Skin of body (tissue), 2 donors: ENCODE results near the gene CCDC9B. TPM values are rescaled to one million over a fixed set of nuclear protein-coding genes. Genes with fewer than 3 reads are reported as not detected.
A peak's percentile ranks its signal among the peaks of the same experiment; 100 is the strongest.

ENCODE experiments used
- DNase-seq: peaks from one replicate; lab custom pipeline; 2025; lab: John Stamatoyannopoulos, UW
- total RNA-seq: library from RNA; depleted of rRNA; stranded (reverse); fragments of >200 nt; gene quantifications from one replicate; pipeline ENCODE4 v1.2.3, GENCODE V29; 2014

Gene CCDC9B
- total RNA-seq, 1 donor from 2014 or later: 5.3 TPM

- no peak for DNase-seq
Measured at GRCh38 chr15:40293006-40293405, 47.7 kb downstream of the CCDC9B start.

DNA sequence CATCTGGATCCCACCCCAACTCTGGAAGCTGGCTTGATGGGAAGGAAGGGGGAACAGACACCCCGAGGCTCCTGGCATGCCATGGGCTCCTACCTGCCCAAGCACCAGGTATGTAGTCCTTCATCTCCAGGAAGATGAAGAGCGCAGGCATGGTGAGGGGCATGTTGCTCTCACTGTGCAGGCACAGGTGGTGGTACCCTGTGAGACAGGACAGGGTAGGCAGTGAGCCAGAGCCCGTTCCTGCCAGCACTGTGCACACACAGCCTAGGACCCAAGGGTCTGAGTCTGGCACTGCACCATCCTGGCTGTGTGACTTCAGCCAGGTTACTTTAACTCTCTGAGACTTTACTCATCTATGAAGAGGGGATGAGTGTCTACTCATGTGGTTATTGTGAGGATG lies 48.5 kb downstream of the CCDC9B start:
- no peak for DNase-seq

- peak; percentile 12 for DNase-seq
Measured at GRCh38 chr15:40290918-40291574, 49.7 kb downstream of the CCDC9B start.

- no peak for DNase-seq
Measured at GRCh38 chr15:40290545-40290917, 50.2 kb downstream of the CCDC9B start.

- DNase-seq: no peak
Measured at GRCh38 chr15:40289140-40289775, 51.5 kb downstream of the CCDC9B start.

DNA sequence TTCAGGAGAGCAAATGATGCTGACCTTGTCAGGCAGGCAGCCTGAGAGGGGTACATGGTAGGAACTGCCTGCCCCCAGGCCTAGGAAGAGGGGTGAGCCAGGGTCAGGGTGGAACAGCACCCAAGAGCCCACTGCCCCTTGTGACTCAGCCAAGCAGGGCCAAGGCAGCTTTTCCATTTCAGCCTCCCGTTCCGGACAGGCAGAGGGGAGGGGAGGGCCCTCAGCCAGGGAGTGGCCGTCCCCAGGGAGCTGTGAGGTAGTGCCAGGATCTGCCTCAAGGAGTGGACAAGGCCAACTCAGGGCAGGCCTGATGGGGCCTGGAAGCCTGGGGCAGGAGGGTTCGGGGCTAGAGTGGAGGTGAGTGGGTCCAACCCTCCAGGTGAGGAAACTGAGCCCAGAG lies 52.8 kb downstream of the CCDC9B start:
- DNase-seq: no peak

DNA sequence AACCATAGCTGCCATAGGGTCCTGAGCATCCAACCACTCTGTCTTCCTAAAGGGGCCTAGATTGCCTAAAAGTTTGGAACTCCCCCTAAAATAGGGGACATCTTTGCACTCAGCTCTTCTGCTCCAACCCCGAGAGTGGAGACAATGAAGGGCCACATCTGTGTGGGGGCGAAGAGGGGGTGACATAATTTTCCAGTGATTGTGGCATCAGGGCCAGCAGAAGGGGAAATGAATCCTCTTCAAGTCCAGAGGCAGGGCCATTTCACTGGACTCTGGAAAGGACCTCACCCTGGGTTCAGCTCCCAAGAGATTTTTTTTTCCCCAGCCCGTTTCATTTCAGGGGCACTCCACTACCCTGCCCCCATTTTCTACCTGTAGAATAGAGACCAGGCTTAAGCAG lies 53.2 kb downstream of the CCDC9B start:
- DNase-seq: no peak

- DNase-seq: no peak
Measured at GRCh38 chr15:40286794-40287193, 53.9 kb downstream of the CCDC9B start.

- no peak for DNase-seq
Measured at GRCh38 chr15:40286061-40286532, 54.6 kb downstream of the CCDC9B start.

- no peak for DNase-seq
Measured at GRCh38 chr15:40285554-40286011, 55.2 kb downstream of the CCDC9B start.

GRCh38 chr15:40285151-40285550 lies 55.6 kb downstream of the CCDC9B start:
- DNase-seq: peak; percentile 84

GRCh38 chr15:40283615-40284300 lies 57.0 kb downstream of the CCDC9B start:
- no peak for DNase-seq

- DNase-seq: no peak
Measured at GRCh38 chr15:40282869-40283614, 57.7 kb downstream of the CCDC9B start, which contains the start of gene ANKRD63. ANKRD63 (minus strand) TSS chr15:40283064; CDS start chr15:40282586, 478 bp downstream.

DNA sequence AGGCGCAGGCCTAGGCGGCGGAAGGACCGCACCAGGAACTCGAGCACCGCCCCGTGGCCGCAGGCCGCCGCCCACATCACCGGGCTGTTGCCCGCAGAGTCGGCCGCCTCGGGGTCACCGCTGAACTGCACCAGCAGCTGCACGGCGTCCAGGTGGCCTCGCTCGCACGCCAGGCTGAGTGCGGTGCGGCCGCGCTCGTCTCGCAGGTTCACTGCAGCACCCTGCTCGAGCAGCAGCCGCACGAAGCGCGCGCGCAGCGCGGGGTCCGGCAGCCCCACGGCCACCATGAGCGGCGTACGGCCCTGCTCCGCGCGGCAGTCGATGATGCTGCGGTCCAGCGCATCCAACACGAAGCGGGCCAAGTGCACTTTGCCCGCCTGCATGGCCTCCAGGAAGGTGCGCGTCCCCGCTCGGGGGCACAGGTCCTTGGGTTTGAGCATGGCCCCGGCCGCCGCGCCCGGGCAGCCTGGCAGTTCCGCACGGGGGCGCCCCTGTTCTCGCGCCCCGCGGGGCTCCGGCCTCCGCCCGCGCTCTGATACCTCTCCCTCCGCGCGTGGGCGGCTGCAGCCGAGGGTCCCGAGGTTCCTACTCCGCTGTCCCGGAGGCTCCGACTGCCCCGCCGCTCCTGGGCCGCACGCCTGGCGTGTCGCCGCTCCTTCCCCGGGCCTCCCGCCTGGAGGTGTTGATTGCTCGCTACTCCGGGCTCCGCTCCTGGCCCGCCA lies 58.4 kb downstream of the CCDC9B start:
- DNase-seq: no peak

DNA sequence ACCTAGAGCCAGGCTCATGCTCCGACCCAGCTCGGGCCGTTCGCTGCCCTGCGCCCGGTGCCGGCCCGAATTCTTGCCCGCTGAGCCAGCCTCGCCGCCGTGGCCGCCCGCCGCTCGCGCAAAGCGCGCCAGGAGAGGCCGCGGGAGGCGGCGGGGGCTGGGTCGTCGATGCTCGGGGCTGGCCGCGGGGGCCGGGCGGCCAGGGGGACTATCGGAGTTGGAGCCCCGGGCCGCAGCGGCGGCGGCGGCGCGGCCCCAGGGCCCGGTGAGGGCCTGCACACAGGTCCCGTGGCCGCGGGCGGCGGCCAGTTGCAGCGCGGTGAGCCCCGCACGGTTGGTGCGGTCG lies 59.0 kb downstream of the CCDC9B start:
- DNase-seq: no peak

Other genes with a start within 250 kb of the CCDC9B start
- gene BMF, start 232.1 kb downstream of the CCDC9B start, total RNA-seq: 11.4 TPM
- 17.6 TPM for gene BUB1B, start 179.9 kb downstream of the CCDC9B start, total RNA-seq
- gene PAK6, start 101.9 kb downstream of the CCDC9B start, total RNA-seq: 8.4 TPM
- not detected for gene ANKRD63, start 57.9 kb downstream of the CCDC9B start, total RNA-seq
- 5.2 TPM for gene PLCB2, start 33.0 kb downstream of the CCDC9B start, total RNA-seq
- gene INAFM2, start 17.2 kb downstream of the CCDC9B start, total RNA-seq: 9.3 TPM
- gene PHGR1, start 10.1 kb upstream of the CCDC9B start, total RNA-seq: not detected
- gene DISP2, start 17.3 kb upstream of the CCDC9B start, total RNA-seq: 0.79 TPM
- 15.1 TPM for gene KNSTRN, start 41.8 kb upstream of the CCDC9B start, total RNA-seq
- 33.9 TPM for gene IVD, start 64.9 kb upstream of the CCDC9B start, total RNA-seq
- 9.3 TPM for gene BAHD1, start 100.0 kb upstream of the CCDC9B start, total RNA-seq
- 5.5 TPM for gene CHST14, start 130.0 kb upstream of the CCDC9B start, total RNA-seq
- 15.0 TPM for gene CCDC32, start 224.1 kb upstream of the CCDC9B start, total RNA-seq
- 5.8 TPM for gene RPUSD2, start 228.4 kb upstream of the CCDC9B start, total RNA-seq